Dermis microvascular lymphatic vessel endothelial cell (primary cell): ENCODE data around the gene TNFSF8. TPM values are rescaled to one million over a fixed set of nuclear protein-coding genes. Genes with fewer than 3 reads are reported as not detected.

Experiments
- DNase-seq, 2 donors: peaks; one replicate each; pipeline versions ENCODE4 v3.0.0 to v3.0.0-alpha.2; 2010; ENCODE audit warnings: low read depth in 2 of 2
- total RNA-seq: library from RNA; depleted of rRNA; stranded (reverse); fragments of >200 nt; gene quantifications from 2 replicates; pipeline ENCODE4 v1.2.1, GENCODE V29; 2014

Gene TNFSF8
- total RNA-seq, 1 donor from 2014 or later, result not detected

DNA sequence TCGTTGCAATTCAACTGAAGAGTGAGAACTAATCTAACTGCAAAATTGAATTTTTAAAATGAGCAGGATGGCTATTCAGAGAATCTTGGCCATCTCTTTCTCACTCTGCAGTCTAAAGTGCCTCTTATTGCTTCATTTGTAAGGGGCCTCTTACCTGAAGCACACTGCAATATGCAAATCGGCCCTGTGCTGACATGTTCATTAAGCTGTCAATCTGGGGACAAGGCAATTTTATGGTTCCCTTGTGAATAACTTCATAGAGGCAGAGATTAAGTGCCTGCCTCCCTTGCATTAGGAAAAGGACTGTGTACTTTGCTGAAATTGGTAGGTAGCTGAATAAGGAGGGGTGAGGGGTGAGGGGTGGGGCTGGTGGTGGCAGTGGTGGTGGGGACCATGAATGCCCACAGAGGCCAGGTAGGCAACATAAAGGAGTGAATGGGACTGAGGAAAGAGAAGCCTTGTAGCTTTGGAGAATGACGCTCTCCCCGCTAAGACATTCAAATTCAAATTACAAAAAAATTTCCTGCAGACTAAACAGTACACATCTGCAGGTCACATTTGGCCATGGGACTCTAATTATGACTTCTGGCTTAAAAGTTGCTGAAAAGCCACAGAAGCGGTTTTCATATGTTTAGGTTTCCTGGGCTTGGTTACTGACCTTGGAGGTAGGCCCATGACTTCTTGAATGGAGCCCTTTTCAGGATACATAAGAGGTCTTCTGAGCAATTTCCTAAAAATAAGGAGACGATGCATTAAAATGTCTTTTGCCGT, 25.0 kb downstream of the TNFSF8 start:
- no peak for DNase-seq

DNA sequence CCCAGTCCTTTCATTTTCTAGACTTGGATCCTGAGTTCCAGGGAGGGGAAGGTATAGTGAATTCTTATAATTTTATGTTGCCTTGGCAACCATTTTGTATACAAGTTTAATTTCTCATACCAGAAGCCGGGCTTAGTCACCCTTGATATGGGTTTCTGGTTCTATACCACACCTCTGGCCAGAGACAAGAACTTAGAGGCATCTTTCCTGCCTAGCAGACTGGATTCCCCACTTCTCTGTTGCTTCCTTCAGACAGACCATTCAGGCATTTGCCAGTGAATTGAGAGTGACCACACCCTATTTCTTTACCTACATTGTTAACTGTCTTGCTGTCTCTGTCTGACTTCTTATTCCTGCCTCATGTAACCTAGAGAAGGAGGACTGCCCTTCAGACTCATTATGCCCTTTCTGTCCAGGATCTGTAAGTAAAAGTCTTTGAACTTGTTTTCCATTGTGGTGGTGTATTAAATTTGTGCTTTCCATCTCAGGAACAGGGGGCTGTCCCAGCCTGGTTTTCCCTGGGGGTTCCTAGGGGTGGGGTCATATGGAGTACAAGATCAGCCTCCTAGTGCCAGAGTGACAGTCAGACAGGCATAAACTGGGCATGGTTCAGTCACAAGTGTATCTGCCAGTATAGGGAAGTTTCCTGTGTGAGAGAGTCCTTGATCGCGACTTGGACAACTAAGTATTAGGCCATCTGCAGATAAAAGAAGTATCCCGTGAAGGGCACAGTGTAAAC, 27.4 kb downstream of the TNFSF8 start:
- peak in 1 of 2 donors; percentile 50 for DNase-seq

DNA sequence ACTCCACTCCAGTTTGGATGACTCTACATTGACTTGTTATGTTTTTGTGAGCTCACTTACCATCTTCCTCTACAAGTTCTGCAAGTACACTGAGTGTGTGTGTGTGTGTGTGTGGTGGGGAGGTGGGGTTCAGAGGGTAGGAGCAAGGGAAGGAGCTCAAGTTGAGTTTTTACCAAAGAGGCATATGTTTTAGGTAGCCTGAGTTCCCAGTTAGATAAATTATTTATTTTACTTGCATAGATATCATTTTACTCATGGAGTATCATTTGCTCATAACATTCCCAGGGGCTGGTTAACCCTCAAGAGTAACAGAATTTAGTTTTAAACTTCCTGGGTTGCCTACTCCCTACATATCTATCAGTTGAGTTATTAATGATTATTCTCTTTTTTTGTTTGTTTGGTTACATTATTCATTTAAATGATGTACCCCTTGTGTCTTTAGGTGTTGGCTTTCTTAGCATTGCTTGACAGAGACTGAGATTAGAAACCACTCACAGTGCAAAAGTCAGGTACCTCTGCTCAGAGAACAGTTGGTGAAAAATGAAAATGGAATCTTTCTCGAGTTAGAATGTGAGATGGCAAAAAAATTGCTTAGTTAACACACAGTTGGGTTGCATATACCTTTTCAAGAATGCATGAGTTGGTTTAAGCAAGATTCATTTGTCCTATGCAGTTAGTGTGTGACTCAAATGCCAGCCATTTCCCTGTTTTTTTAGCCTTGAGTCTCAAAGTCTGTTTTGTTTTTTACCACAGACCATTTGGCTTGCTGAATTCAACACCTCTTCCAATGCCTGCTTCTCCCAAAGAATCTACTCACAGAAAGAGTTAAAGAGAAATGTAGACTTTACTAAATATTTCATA, 29.2 kb downstream of the TNFSF8 start:
- DNase-seq, result peak in 1 of 2 donors; percentile 35

DNA sequence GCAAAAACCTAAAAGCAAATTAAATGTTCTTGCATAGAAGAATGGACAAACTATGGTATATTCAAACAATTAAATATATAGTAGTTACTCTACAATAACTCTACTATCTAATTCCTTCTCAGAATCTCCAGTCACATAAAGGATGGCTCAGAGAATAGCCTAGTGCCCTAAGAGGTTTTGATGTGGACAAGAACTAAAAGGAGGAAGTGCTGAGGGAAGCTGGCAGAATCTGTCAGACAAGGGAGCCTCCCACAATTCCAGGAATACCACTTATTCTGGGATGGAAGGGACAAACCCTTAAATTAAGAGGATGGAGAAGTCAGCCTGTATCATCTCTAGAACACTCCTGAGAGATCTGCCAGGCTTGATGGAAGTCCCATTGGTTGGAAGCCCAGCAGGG, 30.4 kb downstream of the TNFSF8 start:
- no peak for DNase-seq

DNA sequence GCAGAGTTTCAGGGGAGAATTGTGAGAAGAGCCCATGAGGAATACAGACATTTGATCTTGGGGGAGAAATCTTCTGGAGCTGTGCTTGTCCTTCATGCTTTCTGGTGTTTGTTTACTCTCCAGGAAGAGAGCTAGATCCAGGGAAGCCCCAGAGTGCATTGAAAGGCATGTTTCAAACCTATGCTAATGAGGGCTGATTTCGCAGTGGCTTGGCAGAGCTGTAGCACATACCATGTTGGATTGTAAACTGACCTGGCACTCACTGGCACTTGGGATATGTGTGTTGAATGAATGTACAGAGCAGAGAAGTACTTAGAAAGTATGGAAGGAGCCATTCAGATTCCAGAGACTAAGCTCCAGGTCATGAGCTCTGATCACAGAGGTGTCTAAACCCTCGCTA, 30.9 kb downstream of the TNFSF8 start:
- peak in 1 of 2 donors; percentile 64 for DNase-seq

DNA sequence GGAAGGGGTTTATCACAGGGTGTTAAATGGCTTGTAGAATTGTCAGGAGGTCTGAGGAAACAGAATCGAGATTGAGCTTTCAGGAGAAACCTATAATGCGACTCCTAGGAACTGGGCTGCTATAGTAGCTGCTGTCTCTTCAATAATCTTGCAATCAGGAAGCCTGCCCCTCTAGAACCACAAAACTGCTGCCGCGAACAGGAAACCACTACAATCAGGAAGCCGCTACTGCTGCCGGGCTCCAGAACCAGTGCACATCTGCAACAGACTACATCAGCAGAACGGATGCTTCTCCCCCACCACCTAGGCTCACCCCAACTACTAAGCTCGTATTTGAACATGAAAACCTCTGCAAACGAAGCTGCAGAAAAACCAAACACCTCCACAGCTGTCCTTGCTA, 31.6 kb downstream of the TNFSF8 start:
- peak in 1 of 2 donors; percentile 83 for DNase-seq

DNA sequence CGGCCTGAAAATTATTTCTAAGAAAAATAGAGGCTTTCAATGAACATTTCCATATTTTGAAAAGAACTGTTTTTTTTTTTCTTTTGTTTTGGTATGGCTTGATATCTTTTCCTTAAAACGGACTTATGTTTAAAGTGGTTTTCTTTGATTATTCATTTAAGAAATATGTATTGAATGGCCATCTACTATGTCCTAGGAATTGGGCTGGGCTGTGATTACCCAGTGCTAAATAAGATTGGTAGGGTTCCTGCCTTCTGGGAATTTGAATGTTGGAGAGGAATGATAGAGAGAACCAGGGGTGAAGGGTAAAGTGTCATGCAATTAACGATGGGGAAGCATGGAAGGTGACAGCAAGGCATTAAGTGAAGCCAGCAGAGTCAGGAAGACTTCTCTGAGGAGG, 33.2 kb downstream of the TNFSF8 start:
- no peak for DNase-seq

DNA sequence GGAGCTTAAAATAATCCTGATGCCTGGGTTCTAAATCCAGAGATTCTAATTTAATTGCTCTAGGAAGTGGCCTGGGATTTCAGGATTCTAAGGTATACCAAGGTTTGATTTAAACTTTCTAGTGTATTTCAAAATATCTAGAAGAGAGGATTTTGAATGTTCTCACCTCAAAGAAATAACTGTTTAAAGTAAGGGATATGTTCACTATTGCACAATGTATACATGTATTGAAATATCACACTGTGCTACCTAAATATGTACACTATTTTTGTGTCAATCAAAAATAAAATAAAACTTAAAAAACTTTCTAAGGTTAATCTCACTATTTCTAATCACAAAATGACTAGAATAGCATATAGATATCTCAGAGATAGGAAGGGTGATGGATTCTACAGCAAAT, 34.0 kb downstream of the TNFSF8 start:
- DNase-seq, result no peak

DNA sequence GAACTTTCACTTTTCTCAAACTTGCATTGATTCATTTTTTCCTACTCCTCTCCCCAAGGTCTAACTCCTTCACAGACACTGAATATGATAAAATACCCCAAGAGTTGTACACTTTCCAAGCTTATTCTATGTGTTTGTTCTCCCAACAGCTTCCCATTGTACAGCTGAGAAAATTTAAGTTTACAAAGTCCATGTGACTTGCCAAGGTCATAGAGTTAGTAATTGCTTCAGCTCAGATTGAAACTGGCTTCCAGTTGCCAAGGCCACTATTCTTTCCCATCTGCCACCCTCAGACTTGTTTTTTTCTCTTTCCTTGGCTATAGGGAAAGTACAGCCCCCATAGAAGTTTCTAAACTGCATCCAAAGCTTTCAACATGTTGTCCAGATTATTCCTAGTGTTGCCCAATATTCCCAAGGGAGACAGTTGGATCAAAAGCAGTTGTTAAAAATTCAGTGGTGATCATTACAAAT, 34.8 kb downstream of the TNFSF8 start:
- peak in 1 of 2 donors; percentile 55 for DNase-seq

DNA sequence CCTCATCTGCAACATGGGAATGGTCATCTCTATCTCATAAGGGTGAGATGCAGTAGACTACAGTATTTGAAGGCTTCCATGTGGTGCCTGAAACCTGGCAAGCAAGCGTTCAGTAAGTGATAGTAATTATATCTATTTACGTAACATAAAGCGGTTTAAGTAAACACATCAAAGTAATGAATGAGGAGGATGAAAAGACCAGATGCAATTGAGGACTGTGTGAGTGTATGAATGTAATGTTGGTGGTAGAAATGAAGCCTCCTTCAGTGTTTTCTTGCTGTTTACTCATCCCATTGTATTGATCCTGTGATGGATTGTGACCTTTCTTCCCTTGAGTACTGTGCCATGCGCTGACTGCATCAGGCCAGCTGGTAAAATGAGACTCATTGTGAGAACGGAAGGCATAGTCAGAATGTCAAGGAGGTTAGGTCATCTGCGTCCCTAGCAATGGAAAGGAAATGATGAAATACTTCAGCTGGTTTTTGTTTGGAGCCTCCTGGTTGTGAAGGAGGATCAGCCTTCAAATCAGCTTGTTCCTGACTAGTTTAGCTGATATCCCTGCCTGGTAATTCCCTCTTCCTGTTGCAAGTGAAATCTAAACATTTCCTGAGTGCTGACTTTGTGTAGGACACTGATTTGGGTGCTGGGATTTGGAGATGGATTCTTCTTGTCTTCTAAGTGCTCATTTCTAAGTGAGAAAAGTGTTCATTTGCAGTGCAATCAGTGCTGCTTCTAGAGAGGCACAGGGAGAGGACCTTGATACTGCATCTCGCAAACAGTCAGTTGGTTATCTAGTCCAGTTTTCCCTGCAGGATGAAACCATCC, 35.6 kb downstream of the TNFSF8 start:
- DNase-seq, result peak; percentile 40 to 97

DNA sequence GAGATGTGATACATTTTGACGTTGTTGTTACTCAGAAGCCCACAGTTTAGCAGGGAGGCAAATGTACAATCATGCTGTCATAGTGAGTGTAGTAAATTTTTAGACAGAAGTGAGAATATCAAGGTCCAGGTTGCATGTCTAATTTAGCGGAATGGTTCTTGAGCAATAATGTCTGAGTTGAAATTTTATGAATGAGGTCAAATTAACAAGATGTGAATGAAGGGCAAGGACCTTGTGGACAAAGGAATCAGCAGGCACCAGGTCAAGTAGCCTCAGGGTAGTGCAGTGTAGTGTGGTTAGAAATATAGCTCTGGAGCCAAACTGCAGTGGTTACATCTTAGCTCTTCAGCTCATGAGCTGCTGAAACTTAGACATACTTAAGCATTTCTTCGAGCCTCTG, 36.2 kb downstream of the TNFSF8 start:
- no peak for DNase-seq

DNA sequence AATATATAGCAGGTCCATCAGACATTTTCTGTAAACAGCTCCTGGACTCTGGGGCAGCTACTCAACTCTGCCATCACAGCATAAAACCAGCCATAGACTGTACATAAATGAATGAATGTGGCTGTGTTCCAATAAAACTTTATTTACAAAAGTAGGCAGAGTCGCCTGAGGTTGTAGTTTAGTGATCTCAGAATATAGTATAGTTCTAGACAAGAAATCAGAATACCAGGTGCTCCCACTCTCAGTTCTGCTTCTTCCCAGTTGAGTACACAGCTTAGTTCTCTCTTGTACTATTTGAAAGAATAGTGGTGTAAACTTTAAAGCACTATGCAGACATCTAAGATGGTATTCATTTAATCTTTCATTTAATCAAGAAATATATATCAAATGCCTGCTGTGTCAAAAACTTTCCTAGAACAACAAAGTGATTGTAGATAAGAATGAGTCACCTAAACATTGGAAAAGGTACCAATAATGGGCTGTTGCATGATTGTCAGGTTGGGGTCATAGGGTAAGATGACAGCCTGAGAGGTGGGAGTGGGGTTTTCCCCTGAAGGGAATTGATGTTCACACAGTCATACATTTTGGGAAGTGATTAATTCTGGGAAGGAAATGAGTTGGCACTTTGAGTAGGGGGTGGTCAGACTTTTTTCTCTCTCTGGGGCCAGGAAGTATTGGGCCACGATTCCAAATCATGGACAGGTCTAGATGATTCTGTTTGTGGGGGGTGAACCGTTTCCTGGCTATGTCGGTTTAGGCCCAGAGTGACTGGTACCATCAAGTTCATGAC, 37.0 kb downstream of the TNFSF8 start:
- peak; percentile 47 to 90 for DNase-seq

DNA sequence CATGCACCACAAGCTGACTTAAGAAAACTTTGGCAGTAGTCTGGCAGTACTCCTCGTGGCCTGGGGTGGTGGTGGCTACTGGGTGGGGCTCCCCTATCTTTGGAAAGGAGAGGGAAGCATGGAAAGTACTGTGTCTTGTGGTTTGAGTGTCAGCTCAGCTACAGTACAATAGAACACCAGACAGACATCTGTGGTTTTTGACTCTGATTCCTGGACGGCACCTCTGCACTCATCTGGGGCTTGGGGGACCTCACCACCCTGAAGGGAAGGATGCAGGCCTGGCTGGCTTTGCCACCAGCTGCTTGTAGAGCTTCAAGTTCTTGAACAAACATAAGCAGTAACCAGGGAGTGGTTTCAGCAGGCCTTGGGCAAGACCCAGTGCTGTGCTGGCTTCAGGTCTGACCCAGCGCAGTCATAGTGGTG, 40.6 kb downstream of the TNFSF8 start:
- DNase-seq, result no peak

DNA sequence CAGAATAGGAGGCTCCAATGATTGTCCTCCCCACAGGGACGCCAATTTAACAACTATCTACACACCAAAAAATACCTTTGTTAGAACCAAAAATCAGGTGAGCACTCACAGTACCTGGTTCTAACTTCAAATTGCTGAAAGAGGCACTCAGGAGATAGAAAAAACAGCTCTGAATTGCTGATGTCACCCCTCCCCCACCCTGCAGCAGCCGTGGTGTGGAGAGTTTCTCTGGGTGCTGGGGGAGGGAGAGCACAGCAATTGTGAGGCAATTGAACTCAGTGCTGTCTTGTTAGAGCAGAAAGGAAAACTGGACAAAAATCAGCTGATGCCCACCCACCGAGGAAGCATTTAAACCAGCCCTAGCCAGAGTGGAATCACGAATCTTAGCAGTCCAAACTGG, 41.8 kb downstream of the TNFSF8 start:
- DNase-seq, result no peak

DNA sequence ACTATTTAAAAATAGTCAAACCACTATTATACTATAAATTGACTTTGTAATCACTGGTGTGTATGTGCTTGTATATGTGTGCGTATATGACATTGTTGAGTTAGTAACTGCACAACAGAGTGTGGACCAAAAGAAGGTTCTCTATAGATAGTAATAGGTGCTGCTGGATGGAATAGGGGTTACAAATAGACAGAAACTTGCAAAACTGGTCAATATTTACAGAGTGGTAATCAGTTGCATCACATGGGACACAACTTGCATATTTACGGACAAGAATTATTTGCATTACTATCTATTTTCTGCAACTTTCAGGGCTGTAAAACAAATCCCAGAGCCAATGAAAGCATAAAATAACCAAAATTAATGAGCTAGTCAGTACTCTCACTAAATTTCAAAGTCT, 42.4 kb downstream of the TNFSF8 start:
- DNase-seq, result no peak

DNA sequence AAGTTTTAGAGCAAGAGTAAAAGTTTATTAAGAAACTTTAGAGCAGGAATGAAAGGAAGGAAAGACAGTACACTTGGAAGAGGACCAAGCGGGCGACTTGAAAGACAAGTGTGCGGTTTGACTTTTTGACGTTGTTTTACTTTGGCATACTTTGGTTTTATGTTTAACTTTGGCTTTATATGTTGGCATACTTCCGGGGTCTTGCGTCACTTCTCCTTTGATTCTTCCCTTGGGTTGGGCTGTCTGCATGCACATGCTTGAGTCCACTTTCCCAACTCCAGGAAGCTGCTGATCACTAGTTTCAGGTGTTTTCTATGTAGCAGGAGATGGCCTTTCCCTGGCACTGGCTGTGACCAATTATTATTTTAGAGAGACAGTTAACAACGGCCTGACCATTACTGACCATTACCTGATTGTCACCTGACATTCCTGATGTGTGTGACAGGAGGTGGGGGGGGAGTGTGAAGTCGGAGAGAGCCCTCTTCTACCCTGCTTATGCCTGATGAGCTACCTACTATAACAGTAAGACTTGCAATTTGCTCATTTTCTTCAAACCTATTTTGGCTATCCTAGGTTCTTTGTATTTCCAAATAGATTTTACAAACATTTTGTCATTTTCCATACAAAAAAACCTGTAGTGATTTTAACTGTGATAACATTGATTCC, 45.5 kb downstream of the TNFSF8 start:
- DNase-seq, result no peak

DNA sequence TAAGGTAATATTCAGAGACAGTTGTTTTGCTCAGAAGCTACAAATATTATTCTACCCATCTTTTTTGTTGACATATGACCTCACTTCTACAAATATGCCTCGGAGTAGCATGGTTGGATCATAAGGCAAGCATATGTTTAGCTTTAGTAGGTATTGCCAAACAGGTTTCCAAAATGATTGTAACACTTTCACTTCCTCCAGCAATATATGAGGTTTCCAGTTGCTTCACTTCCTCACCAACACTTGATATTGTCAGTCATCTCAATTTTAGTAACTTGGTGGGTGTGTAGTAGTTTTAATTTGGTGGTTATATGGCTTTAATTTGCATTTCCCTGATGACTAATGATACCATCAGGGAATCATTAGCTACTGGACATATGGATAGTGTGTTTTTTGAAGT, 46.7 kb downstream of the TNFSF8 start:
- DNase-seq, result no peak

DNA sequence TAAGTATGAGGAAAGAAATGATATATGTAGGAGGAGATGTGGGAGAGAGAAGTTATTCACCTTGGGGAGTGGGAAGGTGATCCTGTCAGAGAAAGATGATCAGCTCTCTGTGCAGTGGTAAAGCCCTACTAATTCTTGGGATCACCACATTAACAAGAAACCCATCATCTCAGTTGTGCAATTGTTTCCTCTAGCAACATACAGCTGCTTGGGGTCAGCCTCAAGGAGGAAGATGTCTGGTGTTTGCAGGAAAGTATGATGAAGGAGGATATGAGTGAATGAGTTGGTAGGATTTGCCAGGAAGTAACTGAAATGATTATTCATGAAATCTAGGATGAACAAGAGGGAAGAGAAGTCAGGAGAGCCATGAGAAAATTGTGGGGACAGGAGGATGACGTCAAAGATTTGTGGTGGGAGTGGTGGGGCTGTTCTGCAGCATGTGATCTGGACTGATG, 50.1 kb downstream of the TNFSF8 start:
- DNase-seq, result peak in 1 of 2 donors; percentile 49

DNA sequence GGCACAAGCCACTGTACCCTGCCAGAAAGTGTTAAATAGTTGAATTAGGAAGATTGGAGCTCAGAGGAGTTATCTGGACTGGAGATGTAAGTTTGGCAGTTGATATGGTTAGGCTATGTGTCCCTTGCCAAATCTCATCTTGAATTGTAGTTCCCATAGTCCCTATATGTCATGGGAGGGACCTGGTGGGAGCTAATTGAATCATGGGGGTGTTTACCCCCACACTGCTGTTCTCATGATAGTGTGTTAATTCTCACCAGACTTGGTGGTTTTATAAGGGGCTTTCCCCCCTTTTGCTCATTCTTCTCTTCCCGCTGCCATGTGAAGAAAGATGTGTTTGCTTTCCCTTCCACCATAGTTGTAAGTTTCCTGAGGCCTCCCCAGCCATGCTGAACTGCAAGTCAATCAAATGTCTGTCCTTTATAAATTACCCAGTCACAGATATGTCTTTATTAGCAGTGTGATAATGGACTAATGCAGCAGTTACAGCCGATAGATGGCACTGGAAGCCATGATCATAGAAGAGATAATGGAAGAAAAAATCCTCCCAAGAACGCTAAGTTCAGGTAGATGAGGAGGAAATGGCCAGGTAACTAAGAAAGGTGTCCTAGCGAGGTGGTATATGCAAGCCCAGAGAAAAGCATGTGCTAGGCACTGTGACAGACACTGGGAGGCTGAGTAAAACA, 51.4 kb downstream of the TNFSF8 start:
- no peak for DNase-seq
